HepG2 (cell line): ENCODE data around the gene SF3A2. TPM values are rescaled to one million over a fixed set of nuclear protein-coding genes. Genes with fewer than 3 reads are reported as not detected.

Experiments used
- CENPX ChIP-seq: sonication (generic); formaldehyde crosslinking; IDR thresholded peaks from 2 replicates; pipeline ENCODE4 v1.9.0; 2021; ENCODE audit warnings: mild to moderate bottlenecking, missing genetic modification reagents, moderate library complexity
- FOSL2 ChIP-seq: sonication (generic); formaldehyde crosslinking; IDR thresholded peaks from 2 replicates; pipeline ENCODE4 v1.4.0; 2020; ENCODE audit warnings: missing genetic modification reagents
- GPN1 ChIP-seq: sonication (generic); formaldehyde crosslinking; IDR thresholded peaks from 2 replicates; pipeline ENCODE4 v1.5.1; 2020; ENCODE audit warnings: missing genetic modification reagents, borderline replicate concordance
- HNF1B ChIP-seq: sonication (generic); formaldehyde crosslinking; IDR thresholded peaks from 2 replicates; pipeline ENCODE4 v1.5.1; 2020; ENCODE audit warnings: mild to moderate bottlenecking, moderate library complexity, missing genetic modification reagents
- HOXA3 ChIP-seq: sonication (generic); formaldehyde crosslinking; IDR thresholded peaks from 2 replicates; pipeline ENCODE4 v1.5.0; 2020; ENCODE audit warnings: missing genetic modification reagents
- JDP2 ChIP-seq: sonication (generic); formaldehyde crosslinking; IDR thresholded peaks from 2 replicates; pipeline ENCODE4 v1.8.1; 2022; ENCODE audit warnings: missing genetic modification reagents, borderline replicate concordance
- KDM5B ChIP-seq: sonication (generic); formaldehyde crosslinking; IDR thresholded peaks from 2 replicates; pipeline ENCODE4 v1.4.0; 2020; ENCODE audit warnings: missing genetic modification reagents, mild to moderate bottlenecking, borderline replicate concordance
- PRDM10 ChIP-seq: sonication (generic); formaldehyde crosslinking; IDR thresholded peaks from 2 replicates; pipeline ENCODE4 v1.4.0; 2020; ENCODE audit warnings: low read depth, missing genetic modification reagents
- RBM39 ChIP-seq: fragments of 200-400 bp; formaldehyde crosslinking; IDR thresholded peaks from one replicate; pipeline ENCODE4 v1.6.1; 2018; ENCODE audit warnings: antibody characterized with exemption, mild to moderate bottlenecking, low read depth, low read length; ENCODE audit not compliant: poor library complexity, severe bottlenecking
- RORA ChIP-seq: sonication (generic); formaldehyde crosslinking; IDR thresholded peaks from 2 replicates; pipeline ENCODE4 v1.5.0; 2020; ENCODE audit warnings: mild to moderate bottlenecking, missing genetic modification reagents, moderate library complexity
- SIX1 ChIP-seq: sonication (generic); formaldehyde crosslinking; IDR thresholded peaks from 2 replicates; pipeline ENCODE4 v1.4.0; 2020; ENCODE audit warnings: missing genetic modification reagents, borderline replicate concordance
- SP5 ChIP-seq: IDR thresholded peaks from 2 replicates; pipeline ENCODE4 v1.6.1; 2016; ENCODE audit warnings: low read depth, borderline replicate concordance
- ZBTB38 ChIP-seq: sonication (generic); formaldehyde crosslinking; IDR thresholded peaks from 2 replicates; pipeline ENCODE4 v1.5.1; 2020; ENCODE audit warnings: mild to moderate bottlenecking, missing genetic modification reagents
- ZC3H4 ChIP-seq: sonication (generic); formaldehyde crosslinking; IDR thresholded peaks from 2 replicates; pipeline ENCODE4 v1.4.0; 2020; ENCODE audit warnings: missing genetic modification reagents, borderline replicate concordance
- ZFP36 ChIP-seq: fragments of 150-350 bp; IDR thresholded peaks from 2 replicates; pipeline ENCODE4 v1.6.1; 2018; ENCODE audit warnings: borderline replicate concordance, low read length, low read depth; ENCODE audit not compliant: partially characterized antibody
- ZNF282 ChIP-seq: fragments of 450-650 bp; IDR thresholded peaks from 2 replicates; pipeline ENCODE4 v1.6.1; 2018; ENCODE audit not compliant: partially characterized antibody
- ZSCAN29 ChIP-seq: sonication (generic); formaldehyde crosslinking; conservative IDR thresholded peaks from 2 replicates; pipeline ENCODE4 v1.4.0; 2020; ENCODE audit warnings: mild to moderate bottlenecking, missing genetic modification reagents
- polyA plus RNA-seq, 8 experiments: library from polyadenylated mRNA; depleted of rRNA in 3 of 8; stranded (reverse) in 7 of 8; unstranded in 1 of 8; fragments of >200 nt; fragmentation: Illumina TruSeq in 4 of 8; extraction: Trizol in 4 of 8; gene quantifications; 2 replicates each; pipeline versions ENCODE4 v1.2.1 to v1.2.3, GENCODE V29; 2011 to 2016; ENCODE audit warnings: low read depth in 4 of 8, missing spikeins in 1 of 8, mixed read lengths in 1 of 8; ENCODE audit not compliant: insufficient read depth in 1 of 8
- total RNA-seq, 5 experiments: library from RNA; depleted of rRNA; stranded (reverse); fragments of >200 nt; fragmentation: Illumina TruSeq; extraction: Trizol; gene quantifications; 2 replicates each; pipeline ENCODE4 v1.2.3, GENCODE V29; 2016; ENCODE audit warnings: low read depth in 1 of 5
- TF ChIP-seq, protein P1 (sequence below): sonication (generic); formaldehyde crosslinking; IDR thresholded peaks from 2 replicates; pipeline ENCODE4 v1.4.0; 2020; ENCODE audit warnings: missing genetic modification reagents
- TF ChIP-seq, protein P2 (sequence below): sonication (generic); formaldehyde crosslinking; IDR thresholded peaks from 2 replicates; pipeline ENCODE4 v1.8.0; 2022; ENCODE audit warnings: mild to moderate bottlenecking, missing genetic modification reagents, moderate library complexity
- TF ChIP-seq, protein P3 (sequence below): conservative IDR thresholded peaks from 2 replicates; pipeline ENCODE4 v1.6.1; 2018; ENCODE audit warnings: missing genetic modification reagents

SF3A2 gene
- total and polyA plus RNA-seq, 2 of the 13 experiments (the other 11 are each of a cell fraction or from before 2014, with no cell fraction given): 8.6 to 8.8 TPM

DNA sequence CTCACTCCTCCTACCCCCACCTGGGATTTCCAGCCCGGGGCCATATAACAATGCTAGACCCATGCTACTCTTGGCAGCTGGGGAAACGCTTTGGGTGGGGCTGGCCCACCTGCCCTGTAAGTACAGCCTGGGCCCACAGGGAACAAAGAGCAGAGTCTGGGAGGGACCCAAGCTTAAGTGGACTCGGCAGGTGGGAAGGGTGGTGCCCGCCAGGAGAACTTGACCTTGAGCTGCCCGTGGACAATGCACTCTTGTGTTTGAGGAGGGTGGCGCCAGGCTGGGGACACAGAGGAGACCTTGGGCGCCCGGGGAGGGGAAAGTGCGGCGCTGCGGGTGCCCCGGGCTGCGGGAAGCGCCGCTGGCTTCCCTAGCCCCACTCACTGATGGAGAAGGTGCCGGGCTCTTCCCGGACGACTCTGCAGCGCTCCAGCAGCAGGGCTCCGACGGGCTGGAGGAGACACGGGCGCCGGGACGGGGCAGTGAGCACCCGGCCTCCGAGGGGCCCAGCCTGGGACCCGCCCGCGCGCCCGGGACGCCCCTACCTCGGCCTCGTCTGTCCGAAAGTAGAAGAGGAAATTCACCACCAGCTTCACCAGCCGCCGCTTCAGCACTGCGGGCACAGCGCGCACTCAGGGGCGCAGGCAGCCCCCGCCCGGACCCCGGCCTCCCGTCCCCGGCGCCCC lies 1.1 kb upstream of the SF3A2 start (continued):
- 0 out of 2 replicates have a peak, but pooled peaks have one; percentile 35 for TF ChIP-seq ZBTB38 (CRISPR knock-in tag)
- TF ChIP-seq SIX1: no peak
- no peak for TF ChIP-seq ZSCAN29 (CRISPR knock-in tag)
- peak; percentile 43; the same call in 1 of the 2 replicates for TF ChIP-seq FOSL2 (CRISPR knock-in tag)
- TF ChIP-seq RBM39: no peak
- no peak for TF ChIP-seq ZNF282
- TF ChIP-seq CENPX (CRISPR knock-in tag): no peak
- TF ChIP-seq, protein P1, sequence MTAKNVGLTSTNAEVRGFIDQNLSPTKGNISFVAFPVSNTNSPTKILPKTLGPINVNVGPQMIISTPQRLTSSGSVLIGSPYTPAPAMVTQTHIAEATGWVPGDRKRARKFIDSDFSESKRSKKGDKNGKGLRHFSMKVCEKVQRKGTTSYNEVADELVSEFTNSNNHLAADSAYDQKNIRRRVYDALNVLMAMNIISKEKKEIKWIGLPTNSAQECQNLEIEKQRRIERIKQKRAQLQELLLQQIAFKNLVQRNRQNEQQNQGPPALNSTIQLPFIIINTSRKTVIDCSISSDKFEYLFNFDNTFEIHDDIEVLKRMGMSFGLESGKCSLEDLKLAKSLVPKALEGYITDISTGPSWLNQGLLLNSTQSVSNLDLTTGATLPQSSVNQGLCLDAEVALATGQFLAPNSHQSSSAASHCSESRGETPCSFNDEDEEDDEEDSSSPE (CRISPR knock-in tag): peak; percentile 37; the same call in 1 of the 2 replicates
- no peak for TF ChIP-seq RORA
- peak; percentile 89 for TF ChIP-seq SP5 (CRISPR knock-in tag)
- no peak for TF ChIP-seq KDM5B (CRISPR knock-in tag)
- TF ChIP-seq JDP2 (CRISPR knock-in tag): no peak
- peak; percentile 41; the same call in 1 of the 2 replicates for TF ChIP-seq HNF1B (CRISPR knock-in tag)
- TF ChIP-seq HOXA3 (CRISPR knock-in tag): peak; percentile 61; the same call in 1 of the 2 replicates
- no peak for TF ChIP-seq GPN1
- TF ChIP-seq, protein P2, sequence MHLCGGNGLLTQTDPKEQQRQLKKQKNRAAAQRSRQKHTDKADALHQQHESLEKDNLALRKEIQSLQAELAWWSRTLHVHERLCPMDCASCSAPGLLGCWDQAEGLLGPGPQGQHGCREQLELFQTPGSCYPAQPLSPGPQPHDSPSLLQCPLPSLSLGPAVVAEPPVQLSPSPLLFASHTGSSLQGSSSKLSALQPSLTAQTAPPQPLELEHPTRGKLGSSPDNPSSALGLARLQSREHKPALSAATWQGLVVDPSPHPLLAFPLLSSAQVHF (CRISPR knock-in tag): 0 out of 2 replicates have a peak, but pooled peaks have one; percentile 27
- TF ChIP-seq, protein P3, sequence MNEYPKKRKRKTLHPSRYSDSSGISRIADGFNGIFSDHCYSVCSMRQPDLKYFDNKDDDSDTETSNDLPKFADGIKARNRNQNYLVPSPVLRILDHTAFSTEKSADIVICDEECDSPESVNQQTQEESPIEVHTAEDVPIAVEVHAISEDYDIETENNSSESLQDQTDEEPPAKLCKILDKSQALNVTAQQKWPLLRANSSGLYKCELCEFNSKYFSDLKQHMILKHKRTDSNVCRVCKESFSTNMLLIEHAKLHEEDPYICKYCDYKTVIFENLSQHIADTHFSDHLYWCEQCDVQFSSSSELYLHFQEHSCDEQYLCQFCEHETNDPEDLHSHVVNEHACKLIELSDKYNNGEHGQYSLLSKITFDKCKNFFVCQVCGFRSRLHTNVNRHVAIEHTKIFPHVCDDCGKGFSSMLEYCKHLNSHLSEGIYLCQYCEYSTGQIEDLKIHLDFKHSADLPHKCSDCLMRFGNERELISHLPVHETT (CRISPR knock-in tag): no peak; the same call in 1 of the 2 replicates
- peak; percentile 46; the same call in 1 of the 2 replicates for TF ChIP-seq PRDM10 (CRISPR knock-in tag)
- no peak for TF ChIP-seq ZFP36
- TF ChIP-seq ZC3H4 (CRISPR knock-in tag): no peak
